Retinal pigment epithelial cell (primary cell): ENCODE data around the gene SLC49A4.
A peak's percentile ranks its signal among the peaks of the same experiment; 100 is the strongest.

Experiments used
- DNase-seq: peaks from one replicate; pipeline ENCODE4 v3.0.0-alpha.2; 2010; ENCODE audit warnings: low read depth
- H3K4me3 ChIP-seq: 2 replicates; pipeline ENCODE4 v1.5.1; 2011; ENCODE audit warnings: mild to moderate bottlenecking, low read length, control low read depth, moderate library complexity
- CTCF ChIP-seq: conservative IDR thresholded peaks from 2 replicates; pipeline ENCODE4 v1.5.1; 2011; ENCODE audit warnings: low read depth, low read length, control low read depth, inconsistent platforms

SLC49A4 gene

GRCh38 chr3:122816587-122816986 lies 21.7 kb downstream of the SLC49A4 start:
- H3K4me3 ChIP-seq: no peak overlapping the region
- no peak for DNase-seq
- no peak for TF ChIP-seq CTCF

- peak; percentile 45 for DNase-seq
- H3K4me3 ChIP-seq: no peak overlapping the region
- TF ChIP-seq CTCF: no peak
Observed at GRCh38 chr3:122824465-122825381, 29.9 kb downstream of the SLC49A4 start.

- TF ChIP-seq CTCF: no peak
- H3K4me3 ChIP-seq: no peak overlapping the region
- DNase-seq: no peak
Observed at GRCh38 chr3:122825460-122825859, 30.6 kb downstream of the SLC49A4 start.

GRCh38 chr3:122826278-122826677 lies 31.4 kb downstream of the SLC49A4 start:
- no peak overlapping the region for H3K4me3 ChIP-seq
- TF ChIP-seq CTCF: no peak
- no peak for DNase-seq

- no peak for DNase-seq
- H3K4me3 ChIP-seq: no peak overlapping the region
- TF ChIP-seq CTCF: no peak
Observed at GRCh38 chr3:122828281-122828680, 33.4 kb downstream of the SLC49A4 start.

GRCh38 chr3:122835590-122835989 lies 40.7 kb downstream of the SLC49A4 start:
- no peak for DNase-seq
- no peak for TF ChIP-seq CTCF
- no peak overlapping the region for H3K4me3 ChIP-seq

- H3K4me3 ChIP-seq: no peak overlapping the region
- DNase-seq: no peak
- TF ChIP-seq CTCF: no peak
Observed at GRCh38 chr3:122843604-122844003, 48.7 kb downstream of the SLC49A4 start.
